Esophagus squamous epithelium (tissue), 5 donors: ENCODE measurements around the gene RELT. TPM values are rescaled to one million over a fixed set of nuclear protein-coding genes. Genes with fewer than 3 reads are reported as not detected.

Source experiments
- DNase-seq: peaks from one replicate; lab custom pipeline; 2025; lab: John Stamatoyannopoulos, UW
- H3K27ac ChIP-seq, 4 donors: fragments of 200-600 bp; sonication (generic); one replicate each; pipeline ENCODE4 v1.5.1; 2016 to 2019; ENCODE audit warnings: mild to moderate bottlenecking in 1 of 4
- H3K27me3 ChIP-seq, 4 donors: fragments of 200-600 bp; sonication (generic); 1 replicate in 3 of 4; 2 replicates in 1 of 4; pipeline versions ENCODE4 v1.5.1 to v1.6.0; 2017 to 2021; ENCODE audit warnings: antibody characterized with exemption in 1 of 4
- H3K36me3 ChIP-seq, 3 donors: fragments of 200-600 bp; sonication (generic); one replicate each; pipeline ENCODE4 v1.5.1; 2016 to 2019
- H3K4me1 ChIP-seq, 3 donors: fragments of 200-600 bp; sonication (generic); one replicate each; pipeline ENCODE4 v1.5.1; 2017 to 2019
- H3K4me3 ChIP-seq, 4 donors: fragments of 200-600 bp; sonication (generic); 1 replicate in 3 of 4; 2 replicates in 1 of 4; pipeline ENCODE4 v1.5.1; 2016 to 2019; ENCODE audit warnings: mild to moderate bottlenecking in 2 of 4, moderate library complexity in 1 of 4
- H3K9me3 ChIP-seq, 3 donors: fragments of 200-600 bp; sonication (generic); one replicate each; pipeline ENCODE4 v1.5.1; 2016 to 2019
- CTCF ChIP-seq, 6 experiments: fragments of 450-650 bp in 4 of 6; fragments of 200-600 bp in 2 of 6; sonication (generic) in 2 of 6; IDR thresholded peaks; one replicate each; pipeline ENCODE4 v1.5.1; 2016 to 2019; ENCODE audit warnings: antibody characterized with exemption in 6 of 6, mild to moderate bottlenecking in 4 of 6, moderate library complexity in 4 of 6
- POLR2A ChIP-seq, 4 donors: fragments of 450-650 bp; IDR thresholded peaks; one replicate each; pipeline ENCODE4 v1.6.1; 2017; ENCODE audit warnings: antibody characterized with exemption in 4 of 4, mild to moderate bottlenecking in 4 of 4, moderate library complexity in 3 of 4
- WGBS, 2 donors: methylation state at CpG; one replicate each; pipeline ENCODE4 v1.1.5; 2018; 5-methylcytosine and 5-hydroxymethylcytosine counted together
- intact Hi-C: fragments of 100-400 bp; cut with DNase I; formaldehyde crosslinking; loops from one replicate; pipeline ENCODE4 v1.15.0; 2022
- total RNA-seq, 4 donors: library from RNA; depleted of rRNA; stranded (reverse); fragments of >200 nt; gene quantifications; one replicate each; pipeline ENCODE4 v1.1.0, GENCODE V29; 2016
- donor health status: DM: yes; HTN: yes; CAD: no.

Gene RELT
- total RNA-seq, 4 donors from 2014 or later = 3.7 to 8.8 (median 5.3) TPM

GRCh38 chr11:73404506-73405145 is 28.4 kb downstream of the RELT start:
- intact Hi-C loops = loop anchor here (10.0 kb wide), 1 partner anchor 250 kb away; no protein-coding TSS in a partner anchor

GRCh38 chr11:73405146-73405510 is 28.9 kb downstream of the RELT start:
- no peaks in the 10 kb centered on the region for H3K27me3 ChIP-seq
- no peak for DNase-seq
- intact Hi-C loops = loop anchor here (10.0 kb wide), 1 partner anchor 250 kb away; no protein-coding TSS in a partner anchor
- no peaks in the 10 kb centered on the region for H3K4me1 ChIP-seq
- no peaks in the 10 kb centered on the region for H3K9me3 ChIP-seq
- WGBS, 2 donors = 90 to 94% methylated on average over 8 of the region's 8 CpGs
- no peak overlapping the region for H3K4me3 ChIP-seq
- peaks cover 0 to 63% (median 0%) of the 10 kb centered on the region in 3 donors for H3K36me3 ChIP-seq
- no peak for TF ChIP-seq CTCF (IDR thresholded peaks at IDR 0.05)
- no peak for TF ChIP-seq POLR2A (IDR thresholded peaks at IDR 0.05)
- no peak overlapping the region for H3K27ac ChIP-seq

More at GRCh38 chr11:73404506-73405145, 28.4 kb downstream of the RELT start:
- H3K27ac ChIP-seq = no peak overlapping the region
- TF ChIP-seq CTCF (IDR thresholded peaks at IDR 0.05) = no peak
- no peak for TF ChIP-seq POLR2A (IDR thresholded peaks at IDR 0.05)
- H3K9me3 ChIP-seq = no peaks in the 10 kb centered on the region
- H3K36me3 ChIP-seq = peaks cover 0 to 58% (median 0%) of the 10 kb centered on the region in 3 donors
- H3K4me3 ChIP-seq = no peak overlapping the region
- H3K4me1 ChIP-seq = no peaks in the 10 kb centered on the region
- 78 to 96% methylated on average over 4 to 5 of the region's 5 CpGs for WGBS, 2 donors
- H3K27me3 ChIP-seq = no peaks in the 10 kb centered on the region
- no peak for DNase-seq

- H3K9me3 ChIP-seq = no peaks in the 10 kb centered on the region
- H3K36me3 ChIP-seq = peaks cover 0 to 72% (median 0%) of the 10 kb centered on the region in 3 donors
These were observed 29.9 kb downstream of the RELT start for GRCh38 chr11:73406131-73406530.

GRCh38 chr11:73406619-73407018 is 30.4 kb downstream of the RELT start:
- Histone ChIP-seq H3K4me1 (no peaks in the 10 kb centered on the region), H3K9me3 (no peaks in the 10 kb centered on the region), H3K36me3 (peaks cover 0 to 74% (median 0%) of the 10 kb centered on the region in 3 donors), H3K27ac (no peak overlapping the region), H3K4me3 (no peak overlapping the region), H3K27me3 (no peaks in the 10 kb centered on the region)
- DNase-seq = no peak
- intact Hi-C loops = loop anchor here (10.0 kb wide), 1 partner anchor 248 kb away; no protein-coding TSS in a partner anchor
- no peak for TF ChIP-seq POLR2A (IDR thresholded peaks at IDR 0.05)
- TF ChIP-seq CTCF (IDR thresholded peaks at IDR 0.05) = no peak
- 85 to 90% methylated on average over 4 of the region's 5 CpGs for WGBS, 2 donors

More at GRCh38 chr11:73406131-73406530, 29.9 kb downstream of the RELT start:
- intact Hi-C loops = loop anchor here (10.0 kb wide), 1 partner anchor 249 kb away; no protein-coding TSS in a partner anchor
- Histone ChIP-seq H3K27ac (no peak overlapping the region), H3K4me1 (no peaks in the 10 kb centered on the region), H3K27me3 (no peaks in the 10 kb centered on the region), H3K4me3 (no peak overlapping the region)
- TF ChIP-seq CTCF (IDR thresholded peaks at IDR 0.05) = no peak
- no peak for TF ChIP-seq POLR2A (IDR thresholded peaks at IDR 0.05)
- WGBS, 2 donors = 73% methylated on average over 1 of the region's 1 CpG; no CpG with 5 or more reads in 1 of the 2 donors
- DNase-seq = no peak

- no peak for DNase-seq
- no peak for TF ChIP-seq CTCF (IDR thresholded peaks at IDR 0.05)
- TF ChIP-seq POLR2A (IDR thresholded peaks at IDR 0.05) = no peak
- intact Hi-C loops = loop anchor here (10.0 kb wide), 1 partner anchor 245 kb away; no protein-coding TSS in a partner anchor
These were observed 33.2 kb downstream of the RELT start for GRCh38 chr11:73409431-73409830.

More at GRCh38 chr11:73409431-73409830, 33.2 kb downstream of the RELT start:
- Histone ChIP-seq H3K9me3 (no peaks in the 10 kb centered on the region), H3K27me3 (no peaks in the 10 kb centered on the region), H3K4me3 (no peak overlapping the region), H3K4me1 (peaks cover 0 to 11% (median 3%) of the 10 kb centered on the region in 3 donors), H3K27ac (no peak overlapping the region), H3K36me3 (peaks cover 0 to 67% (median 0%) of the 10 kb centered on the region in 3 donors)
- WGBS, 2 donors = 91 to 94% methylated on average over 3 to 8 of the region's 8 CpGs
